SK-N-MC (cell line): ENCODE measurements around the gene AMMECR1L.

Source experiments
- DNase-seq: peaks from one replicate; pipeline ENCODE4 v3.0.0-alpha.2; 2011; ENCODE audit warnings: low read depth, low spot score
- H3K27ac ChIP-seq: fragments of 200-600 bp; sonication (generic); 2 replicates; pipeline ENCODE4 v1.5.1; 2016; ENCODE audit warnings: mixed run types
- H3K36me3 ChIP-seq: fragments of 200-600 bp; sonication (generic); 2 replicates; pipeline ENCODE4 v1.6.1; 2017; ENCODE audit warnings: antibody characterized with exemption, low read length, mixed read lengths; ENCODE audit not compliant: insufficient read depth
- H3K4me3 ChIP-seq: fragments of 200-600 bp; sonication (generic); 2 replicates; pipeline ENCODE4 v1.5.1; 2016
- H3K9ac ChIP-seq: fragments of 200-600 bp; sonication (generic); 2 replicates; pipeline ENCODE4 v1.8.0; 2017; ENCODE audit warnings: mixed run types, mixed read lengths; ENCODE audit not compliant: insufficient read length
- H3K9me3 ChIP-seq: fragments of 200-600 bp; sonication (generic); 2 replicates; pipeline ENCODE4 v1.6.1; 2017; ENCODE audit warnings: low read depth, mild to moderate bottlenecking, antibody characterized with exemption, low read length, moderate library complexity, mixed read lengths
- EZH2 ChIP-seq: fragments of 200-600 bp; sonication (generic); IDR thresholded peaks from one replicate; pipeline ENCODE4 v1.6.1; 2017; ENCODE audit warnings: antibody characterized with exemption
- FOXP2 ChIP-seq: optimal IDR thresholded peaks from 2 replicates; pipeline ENCODE3; 2011; ENCODE audit warnings: mild to moderate bottlenecking, moderate library complexity; ENCODE audit not compliant: insufficient read depth; ENCODE audit errors: extremely low read length, control extremely low read depth
- POLR2AphosphoS5 ChIP-seq: IDR thresholded peaks from 2 replicates; pipeline ENCODE4 v1.6.1; 2012; ENCODE audit warnings: mild to moderate bottlenecking, low read depth, low read length, borderline replicate concordance

The AMMECR1L gene

GRCh38 chr2:127877626-127878025 is 8.1 kb downstream of the AMMECR1L start:
- DNase-seq, result no peak
- Histone ChIP-seq H3K4me3 (no peak overlapping the region), H3K9ac (no peak overlapping the region), H3K36me3 (peaks cover 60% of the 10 kb centered on the region), H3K27ac (no peak overlapping the region), H3K9me3 (no peaks in the 10 kb centered on the region)
- TF ChIP-seq POLR2AphosphoS5 (no peak), FOXP2 (no peak), EZH2 (no peak)

- Histone ChIP-seq H3K36me3 (peaks cover 60% of the 10 kb centered on the region), H3K4me3 (no peak overlapping the region)
Measured at GRCh38 chr2:127877136-127877535, 8.6 kb downstream of the AMMECR1L start.

GRCh38 chr2:127874378-127875269 is 11.1 kb downstream of the AMMECR1L start:
- no peak for DNase-seq
- TF ChIP-seq POLR2AphosphoS5 (no peak), FOXP2 (no peak), EZH2 (no peak)
- H3K36me3 ChIP-seq, result peaks cover 53% of the 10 kb centered on the region
- H3K9ac ChIP-seq, result no peak overlapping the region
- H3K27ac ChIP-seq, result peak overlapping the region; percentile 40; the same call in 1 of the 2 replicates
- H3K9me3 ChIP-seq, result no peaks in the 10 kb centered on the region
- H3K4me3 ChIP-seq, result no peak overlapping the region

More at GRCh38 chr2:127877136-127877535, 8.6 kb downstream of the AMMECR1L start:
- Histone ChIP-seq H3K9me3 (no peaks in the 10 kb centered on the region), H3K9ac (no peak overlapping the region), H3K27ac (no peak overlapping the region)
- TF ChIP-seq FOXP2 (no peak), EZH2 (no peak), POLR2AphosphoS5 (no peak)
- DNase-seq, result no peak

DNA sequence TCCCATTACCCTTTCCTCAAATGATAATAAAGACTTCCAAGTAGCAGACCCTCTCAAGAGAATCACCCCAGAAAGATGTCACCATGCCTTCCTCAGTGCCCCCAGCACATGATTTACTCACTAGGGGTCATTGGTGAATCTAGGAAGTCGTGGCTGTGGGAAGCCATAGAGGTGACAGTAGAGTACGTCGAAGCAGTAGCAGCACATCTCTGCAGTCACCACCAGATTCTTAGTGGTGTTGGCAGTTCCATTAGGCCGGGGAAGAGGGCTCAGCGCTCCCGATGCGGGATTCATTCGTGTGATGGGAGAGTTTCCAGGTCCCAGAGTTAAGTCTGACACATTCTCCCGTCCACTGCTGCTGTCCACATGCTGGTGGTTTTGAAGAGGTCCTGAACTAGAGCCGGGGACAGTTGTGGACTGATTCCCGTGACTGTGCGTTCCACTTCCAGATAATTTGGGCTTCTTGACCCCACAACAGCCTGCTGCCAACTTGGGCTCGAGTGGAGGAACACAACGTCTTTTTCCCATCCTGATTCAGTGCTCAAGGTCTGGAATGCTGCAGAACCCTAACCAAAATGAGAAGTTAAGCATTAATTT is 12.0 kb downstream of the AMMECR1L start:
- no peak overlapping the region for H3K27ac ChIP-seq
- no peak overlapping the region for H3K9ac ChIP-seq
- TF ChIP-seq FOXP2, result no peak
- no peak for TF ChIP-seq EZH2
- no peak for TF ChIP-seq POLR2AphosphoS5
- H3K36me3 ChIP-seq, result peaks cover 55% of the 10 kb centered on the region
- no peak for DNase-seq
- H3K4me3 ChIP-seq, result no peak overlapping the region
- H3K9me3 ChIP-seq, result no peaks in the 10 kb centered on the region

GRCh38 chr2:127872354-127872753 is 13.4 kb downstream of the AMMECR1L start:
- no peak overlapping the region for H3K4me3 ChIP-seq
- H3K36me3 ChIP-seq, result peaks cover 60% of the 10 kb centered on the region

GRCh38 chr2:127865926-127866325 is 19.8 kb downstream of the AMMECR1L start:
- Histone ChIP-seq H3K36me3 (peaks cover 71% of the 10 kb centered on the region), H3K27ac (no peak overlapping the region), H3K9ac (no peak overlapping the region), H3K4me3 (no peak overlapping the region), H3K9me3 (no peaks in the 10 kb centered on the region)
- TF ChIP-seq FOXP2 (no peak), POLR2AphosphoS5 (no peak), EZH2 (no peak)
- no peak for DNase-seq

More at GRCh38 chr2:127872354-127872753, 13.4 kb downstream of the AMMECR1L start:
- no peak for DNase-seq
- H3K9ac ChIP-seq, result no peak overlapping the region
- no peaks in the 10 kb centered on the region for H3K9me3 ChIP-seq
- TF ChIP-seq FOXP2, result no peak
- no peak overlapping the region for H3K27ac ChIP-seq

- no peak overlapping the region for H3K27ac ChIP-seq
- TF ChIP-seq POLR2AphosphoS5 (no peak), FOXP2 (no peak), EZH2 (no peak)
- DNase-seq, result no peak
Measured at GRCh38 chr2:127864877-127865276, 20.9 kb downstream of the AMMECR1L start.

GRCh38 chr2:127862228-127862627 is 23.5 kb downstream of the AMMECR1L start:
- no peak overlapping the region for H3K4me3 ChIP-seq
- peaks cover 40% of the 10 kb centered on the region for H3K36me3 ChIP-seq
- no peak overlapping the region for H3K9ac ChIP-seq
- H3K9me3 ChIP-seq, result no peaks in the 10 kb centered on the region
- no peak for TF ChIP-seq EZH2
- TF ChIP-seq FOXP2, result no peak
- no peak for TF ChIP-seq POLR2AphosphoS5
- peak overlapping the region; percentile 5; the same call in 1 of the 2 replicates for H3K27ac ChIP-seq
- no peak for DNase-seq

More at GRCh38 chr2:127864877-127865276, 20.9 kb downstream of the AMMECR1L start:
- Histone ChIP-seq H3K36me3 (peaks cover 64% of the 10 kb centered on the region), H3K4me3 (no peak overlapping the region), H3K9me3 (no peaks in the 10 kb centered on the region), H3K9ac (no peak overlapping the region)
